Activated CD4-positive, CD25-positive, alpha-beta regulatory T cell treated with anti-CD3 and anti-CD28 coated beads, Interleukin-2, amount 50 U/mL, for 24 hours (primary cell): Measurements from ENCODE around the gene ARL6IP4.

ENCODE experiments used
- ATAC-seq, 2 donors: fragments of 150-1000 bp; cut with Tn5 transposase; one replicate each; pipeline ENCODE4 v1.10.0; 2021; ENCODE audit warnings: mild to moderate bottlenecking in 1 of 2, moderate library complexity in 1 of 2

The ARL6IP4 gene

GRCh38 chr12:122979001-122979907 lies 1.2 kb upstream of the ARL6IP4 start:
- ATAC-seq = no peak

GRCh38 chr12:122979908-122980182 lies 636 bp upstream of the ARL6IP4 start:
- no peak for ATAC-seq

GRCh38 chr12:122981036-122981471 lies 573 bp downstream of the ARL6IP4 start:
- peak; percentile 11 to 19 for ATAC-seq

- ATAC-seq = no peak
Measured at GRCh38 chr12:122981587-122982476, 1.4 kb downstream of the ARL6IP4 start.

- no peak for ATAC-seq
Measured at GRCh38 chr12:122982477-122982815, 2.0 kb downstream of the ARL6IP4 start.

GRCh38 chr12:122982963-122983788 lies 2.7 kb downstream of the ARL6IP4 start:
- no peak for ATAC-seq

- ATAC-seq = no peak
Measured at GRCh38 chr12:122983789-122984515, 3.5 kb downstream of the ARL6IP4 start.

GRCh38 chr12:122984612-122985337 lies 4.3 kb downstream of the ARL6IP4 start:
- no peak for ATAC-seq

GRCh38 chr12:122985338-122986257 lies 5.1 kb downstream of the ARL6IP4 start:
- no peak for ATAC-seq

GRCh38 chr12:122986258-122986871 lies 5.9 kb downstream of the ARL6IP4 start:
- ATAC-seq = no peak

GRCh38 chr12:122987086-122987951 lies 6.8 kb downstream of the ARL6IP4 start:
- ATAC-seq = no peak

- ATAC-seq = no peak
Measured at GRCh38 chr12:122988036-122988435, 7.6 kb downstream of the ARL6IP4 start.

- ATAC-seq = no peak
Measured at GRCh38 chr12:122988612-122989212, 8.2 kb downstream of the ARL6IP4 start.

GRCh38 chr12:122989225-122989839 lies 8.9 kb downstream of the ARL6IP4 start:
- no peak for ATAC-seq

- ATAC-seq = no peak
Measured at GRCh38 chr12:122989874-122990419, 9.5 kb downstream of the ARL6IP4 start.

GRCh38 chr12:122990561-122990960 lies 10.1 kb downstream of the ARL6IP4 start:
- ATAC-seq = no peak

- no peak for ATAC-seq
Measured at GRCh38 chr12:122990961-122991622, 10.6 kb downstream of the ARL6IP4 start.
